ENCODE data around the gene BMPER. TPM values are rescaled to one million over a fixed set of nuclear protein-coding genes. Genes with fewer than 3 reads are reported as not detected.

The BMPER gene
- polyA plus RNA-seq, 4 donors, result 20.0 to 28.1 (median 21.8) TPM

- DNase-seq (ENCODE audit: low read depth in 4 of 4, low spot score in 2 of 4), result no peak
These were observed 178.1 kb downstream of the BMPER start for GRCh38 chr7:34083440-34083839.

GRCh38 chr7:34084651-34085050 is 179.3 kb downstream of the BMPER start:
- DNase-seq (ENCODE audit: low read depth in 4 of 4, low spot score in 2 of 4), result no peak

GRCh38 chr7:34086064-34086463 is 180.7 kb downstream of the BMPER start:
- DNase-seq (ENCODE audit: low read depth in 4 of 4, low spot score in 2 of 4), result no peak

GRCh38 chr7:34086981-34087380 is 181.6 kb downstream of the BMPER start:
- no peak for DNase-seq (ENCODE audit: low read depth in 4 of 4, low spot score in 2 of 4)

GRCh38 chr7:34087892-34088891 is 182.9 kb downstream of the BMPER start:
- DNase-seq (ENCODE audit: low read depth in 4 of 4, low spot score in 2 of 4), result no peak

GRCh38 chr7:34090816-34091215 is 185.5 kb downstream of the BMPER start:
- no peak for DNase-seq (ENCODE audit: low read depth in 4 of 4, low spot score in 2 of 4)

- no peak for DNase-seq (ENCODE audit: low read depth in 4 of 4, low spot score in 2 of 4)
These were observed 186.1 kb downstream of the BMPER start for GRCh38 chr7:34091321-34091917.

- DNase-seq (ENCODE audit: low read depth in 4 of 4, low spot score in 2 of 4), result no peak
These were observed 187.9 kb downstream of the BMPER start for GRCh38 chr7:34093276-34093675.

- peak in 1 of 4 donors; percentile 33 for DNase-seq (ENCODE audit: low read depth in 4 of 4, low spot score in 2 of 4)
These were observed 190.9 kb downstream of the BMPER start for GRCh38 chr7:34096198-34096651.

- no peak for DNase-seq (ENCODE audit: low read depth in 4 of 4, low spot score in 2 of 4)
These were observed 191.4 kb downstream of the BMPER start for GRCh38 chr7:34096777-34097176.

GRCh38 chr7:34100661-34101060 is 195.3 kb downstream of the BMPER start:
- no peak for DNase-seq (ENCODE audit: low read depth in 4 of 4, low spot score in 2 of 4)

- no peak for DNase-seq (ENCODE audit: low read depth in 4 of 4, low spot score in 2 of 4)
These were observed 198.8 kb downstream of the BMPER start for GRCh38 chr7:34104115-34104514.

- no peak for DNase-seq (ENCODE audit: low read depth in 4 of 4, low spot score in 2 of 4)
These were observed 199.7 kb downstream of the BMPER start for GRCh38 chr7:34104992-34105391.

- no peak for DNase-seq (ENCODE audit: low read depth in 4 of 4, low spot score in 2 of 4)
These were observed 201.9 kb downstream of the BMPER start for GRCh38 chr7:34107276-34107675.

- DNase-seq (ENCODE audit: low read depth in 4 of 4, low spot score in 2 of 4), result no peak
These were observed 202.8 kb downstream of the BMPER start for GRCh38 chr7:34108165-34108564.

GRCh38 chr7:34109936-34110780 is 204.8 kb downstream of the BMPER start:
- no peak for DNase-seq (ENCODE audit: low read depth in 4 of 4, low spot score in 2 of 4)

GRCh38 chr7:34111031-34111430 is 205.7 kb downstream of the BMPER start:
- no peak for DNase-seq (ENCODE audit: low read depth in 4 of 4, low spot score in 2 of 4)

GRCh38 chr7:34115503-34115902 is 210.2 kb downstream of the BMPER start:
- DNase-seq (ENCODE audit: low read depth in 4 of 4, low spot score in 2 of 4), result no peak

- no peak for DNase-seq (ENCODE audit: low read depth in 4 of 4, low spot score in 2 of 4)
These were observed 212.2 kb downstream of the BMPER start for GRCh38 chr7:34117573-34117972.

- no peak for DNase-seq (ENCODE audit: low read depth in 4 of 4, low spot score in 2 of 4)
These were observed 216.0 kb downstream of the BMPER start for GRCh38 chr7:34121366-34121765.

- DNase-seq (ENCODE audit: low read depth in 4 of 4, low spot score in 2 of 4), result no peak
These were observed 218.0 kb downstream of the BMPER start for GRCh38 chr7:34123316-34123715.
